A549 treated with CORT108297 at 1 μM for 4 hours (cell line): ENCODE data around the gene CRISP1. TPM values are rescaled to one million over a fixed set of nuclear protein-coding genes. Genes with fewer than 3 reads are reported as not detected.

Source experiments
- total RNA-seq: library from RNA; stranded (reverse); fragments of 200-300 nt; extraction: Qiagen RNA extraction; gene quantifications from 5 replicates; pipeline ENCODE4 v1.2.3, GENCODE V29; 2022

Gene CRISP1
- not detected in 5 replicates for total RNA-seq

GRCh38 chr6:49866485-49866943, at the start of gene CRISP1:
TSS of gene CRISP1 (minus strand) at chr6:49866535. CDS start at chr6:49857400, 9,135 bp downstream.

DNA sequence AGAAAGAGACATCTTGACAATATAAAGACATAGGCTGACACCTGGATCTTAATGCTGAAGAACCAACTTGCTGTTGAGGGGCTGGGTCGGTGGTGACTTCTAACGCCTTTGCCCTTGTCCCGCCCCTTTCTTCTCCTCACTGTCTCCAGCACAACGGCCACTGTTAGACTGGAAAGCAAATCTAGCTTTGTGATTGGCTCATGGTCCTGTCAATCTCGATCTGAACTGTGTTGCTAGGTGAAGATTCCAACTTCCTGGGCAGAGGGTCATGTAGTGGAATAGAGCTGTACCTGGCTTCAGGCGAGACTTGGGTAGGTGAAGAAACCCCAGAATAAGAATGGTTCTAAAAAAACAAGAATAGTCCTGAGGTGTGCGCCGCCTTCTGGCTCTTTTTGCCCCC, 79.2 kb downstream of the CRISP1 start, which contains the start of gene PGK2:
Gene PGK2 (minus strand): TSS at position 110 of the 400 bp plus-strand sequence. CDS start 98 bp downstream, at position 12.

Other genes with a start within 250 kb of the CRISP1 start
- 0.06 to 0.10 TPM (median 0.07 TPM) in 3 of 5 replicates, not detected in the others for gene RHAG, start 229.7 kb downstream of the CRISP1 start, total RNA-seq
- not detected in 5 replicates for gene CRISP2, start 153.0 kb downstream of the CRISP1 start, total RNA-seq
- not detected in 5 replicates for gene CRISP3, start 122.1 kb downstream of the CRISP1 start, total RNA-seq
- gene PGK2, start 79.2 kb downstream of the CRISP1 start, total RNA-seq = not detected in 5 replicates
- not detected in 5 replicates for gene DEFB114, start 97.6 kb upstream of the CRISP1 start, total RNA-seq
- gene DEFB113, start 103.1 kb upstream of the CRISP1 start, total RNA-seq = not detected in 5 replicates
- gene DEFB110, start 155.5 kb upstream of the CRISP1 start, total RNA-seq = not detected in 5 replicates
- not detected in 5 replicates for gene DEFB112, start 183.4 kb upstream of the CRISP1 start, total RNA-seq